Measurements from ENCODE around the gene LONP2. TPM values are rescaled to one million over a fixed set of nuclear protein-coding genes. Genes with fewer than 3 reads are reported as not detected.

LONP2 gene
- total RNA-seq, 1 experiment from 2014 or later: 46.8 TPM

DNA sequence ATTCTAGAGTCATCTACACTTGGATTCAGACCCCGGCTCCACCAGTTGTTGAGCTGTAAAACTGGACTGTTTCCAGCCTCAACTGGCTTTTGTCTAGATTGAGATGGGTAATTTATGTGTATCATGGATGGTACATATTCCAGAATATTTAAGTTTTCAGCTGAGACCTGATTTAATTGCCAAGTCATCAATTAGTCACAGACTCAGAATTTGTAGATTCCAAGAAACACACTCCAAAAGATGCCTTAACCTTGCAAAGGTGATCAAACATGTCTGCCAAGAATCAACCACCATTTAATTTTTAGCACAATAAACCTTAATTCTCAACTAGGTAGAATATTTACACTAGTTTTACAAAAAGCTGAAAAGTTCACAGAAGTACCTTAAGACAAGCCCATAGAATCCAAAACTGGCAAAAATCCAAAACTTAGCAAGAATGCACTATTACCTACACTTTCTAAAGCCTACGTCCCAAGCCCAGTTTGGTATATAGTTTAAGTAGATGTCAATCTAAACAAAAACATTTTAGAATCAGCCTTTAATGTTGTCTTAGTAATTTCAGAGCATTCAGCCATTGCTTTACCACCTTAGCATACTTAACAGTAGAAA is 123.4 kb downstream of the LONP2 start:
- Histone ChIP-seq H3K27ac (ENCODE audit: low read depth, low read length) (peak overlapping the region; percentile 51; the same call in 1 of the 2 replicates), H3K9me2 (ENCODE audit: insufficient read depth) (no peaks in the 10 kb centered on the region), H3K4me3 (replicated peaks in 1 of 2; ENCODE audit: low read depth in 1 of 2, low read length in 2 of 2) (no peak overlapping the region), H2AFZ (ENCODE audit: low read depth, low read length, poor library complexity, severe bottlenecking) (no peak overlapping the region), H3K4me2 (ENCODE audit: low read length) (peak overlapping the region; percentile 94), H3K9me3 (ENCODE audit: control insufficient read depth in 1 of 2, insufficient read depth in 1 of 2, low read depth in 1 of 2, low read length in 2 of 2) (no peaks in the 10 kb centered on the region), H4K20me1 (ENCODE audit: insufficient read depth) (peaks cover 4% of the 10 kb centered on the region; the same call in 1 of the 2 replicates), H3K4me1 (ENCODE audit: control insufficient read depth in 1 of 2, insufficient read depth in 2 of 2, low read length in 2 of 2) (peaks cover 33 to 37% of the 10 kb centered on the region in 2 experiments), H3K9ac (ENCODE audit: low read length) (peak overlapping the region; percentile 21; the same call in 1 of the 2 replicates), H3K36me3 (ENCODE audit: control insufficient read depth in 1 of 2, insufficient read depth in 2 of 2, low read length in 2 of 2) (no peaks in the 10 kb centered on the region), H3K79me2 (ENCODE audit: insufficient read depth, low read length) (peaks cover 96% of the 10 kb centered on the region), H3K27me3 (ENCODE audit: insufficient read depth, low read length) (no peaks in the 10 kb centered on the region)
- ChIA-PET POLR2A (no interaction called here), RAD21 (ENCODE audit: low non-redundant PET in 1 of 2, low total read pairs in 2 of 2, uncharacterized antibody in 2 of 2, unreplicated experiment in 2 of 2) (interaction anchor here in 1 of 2 experiments (0.6 kb wide), 1 partner anchor 256 kb away, joined by 4 read pairs; no protein-coding TSS in a partner anchor), CTCF (no interaction called here)
- DNase-seq (ENCODE audit: low read depth, low spot score) (no peak), ATAC-seq (no peak)
- TF ChIP-seq FOSL1 (IDR thresholded peaks at IDR 0.05; ENCODE audit: low read depth): peak; percentile 28; the same call in 1 of the 2 replicates
- no peak for TF ChIP-seq TCF7L2 (IDR thresholded peaks at IDR 0.05; ENCODE audit: borderline replicate concordance, extremely low read depth, insufficient read depth, insufficient read length)
- no peak for TF ChIP-seq ZNF274 (IDR thresholded peaks at IDR 0.05; ENCODE audit: low read depth, low read length)
- intact Hi-C loops (cut with micrococcal nuclease): no loop called here
- BruUV-seq (replicated peaks): no TSS peak

DNA sequence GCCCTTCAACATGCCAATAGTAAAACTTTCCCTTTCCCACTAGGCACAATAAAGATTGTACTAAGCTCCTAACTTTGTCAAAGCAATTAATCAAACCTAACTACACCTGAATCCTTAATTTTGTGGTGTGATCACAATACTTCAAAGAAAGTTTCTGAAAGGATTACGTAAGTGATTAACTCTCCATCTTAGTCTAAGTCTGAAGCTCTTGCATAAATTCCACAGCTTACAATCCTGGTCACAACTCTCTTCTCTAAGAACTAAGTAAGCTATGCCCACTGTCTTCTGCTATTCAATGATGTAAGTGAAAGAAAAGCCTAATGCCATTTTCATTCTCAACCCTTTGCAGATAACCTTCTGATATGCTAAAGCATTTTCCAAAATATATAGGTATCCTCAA is 125.7 kb downstream of the LONP2 start:
- Histone ChIP-seq H2AFZ (ENCODE audit: low read depth, low read length, poor library complexity, severe bottlenecking) (no peak overlapping the region), H3K4me1 (ENCODE audit: control insufficient read depth in 1 of 2, insufficient read depth in 2 of 2, low read length in 2 of 2) (peaks cover 33 to 37% of the 10 kb centered on the region in 2 experiments), H3K79me2 (ENCODE audit: insufficient read depth, low read length) (peaks cover 97% of the 10 kb centered on the region), H3K9ac (ENCODE audit: low read length) (no peak overlapping the region), H3K4me2 (ENCODE audit: low read length) (no peak overlapping the region), H3K27me3 (ENCODE audit: insufficient read depth, low read length) (no peaks in the 10 kb centered on the region), H3K27ac (ENCODE audit: low read depth, low read length) (no peak overlapping the region), H3K4me3 (replicated peaks in 1 of 2; ENCODE audit: low read depth in 1 of 2, low read length in 2 of 2) (no peak overlapping the region), H3K36me3 (ENCODE audit: control insufficient read depth in 1 of 2, insufficient read depth in 2 of 2, low read length in 2 of 2) (no peaks in the 10 kb centered on the region), H3K9me2 (ENCODE audit: insufficient read depth) (no peaks in the 10 kb centered on the region), H3K9me3 (ENCODE audit: control insufficient read depth in 1 of 2, insufficient read depth in 1 of 2, low read depth in 1 of 2, low read length in 2 of 2) (no peaks in the 10 kb centered on the region), H4K20me1 (ENCODE audit: insufficient read depth) (peaks cover 4% of the 10 kb centered on the region; the same call in 1 of the 2 replicates)
- DNase-seq (ENCODE audit: low read depth, low spot score): no peak
- ATAC-seq: no peak
- BruUV-seq (replicated peaks): no TSS peak
- TF ChIP-seq EGR1 (IDR thresholded peaks at IDR 0.05; ENCODE audit: low read depth): no peak
- no peak for TF ChIP-seq RAD21 (IDR thresholded peaks at IDR 0.05; ENCODE audit: low read depth)
- no peak for TF ChIP-seq ELF1 (IDR thresholded peaks at IDR 0.05; ENCODE audit: borderline replicate concordance, low read depth)
- TF ChIP-seq, protein P1, sequence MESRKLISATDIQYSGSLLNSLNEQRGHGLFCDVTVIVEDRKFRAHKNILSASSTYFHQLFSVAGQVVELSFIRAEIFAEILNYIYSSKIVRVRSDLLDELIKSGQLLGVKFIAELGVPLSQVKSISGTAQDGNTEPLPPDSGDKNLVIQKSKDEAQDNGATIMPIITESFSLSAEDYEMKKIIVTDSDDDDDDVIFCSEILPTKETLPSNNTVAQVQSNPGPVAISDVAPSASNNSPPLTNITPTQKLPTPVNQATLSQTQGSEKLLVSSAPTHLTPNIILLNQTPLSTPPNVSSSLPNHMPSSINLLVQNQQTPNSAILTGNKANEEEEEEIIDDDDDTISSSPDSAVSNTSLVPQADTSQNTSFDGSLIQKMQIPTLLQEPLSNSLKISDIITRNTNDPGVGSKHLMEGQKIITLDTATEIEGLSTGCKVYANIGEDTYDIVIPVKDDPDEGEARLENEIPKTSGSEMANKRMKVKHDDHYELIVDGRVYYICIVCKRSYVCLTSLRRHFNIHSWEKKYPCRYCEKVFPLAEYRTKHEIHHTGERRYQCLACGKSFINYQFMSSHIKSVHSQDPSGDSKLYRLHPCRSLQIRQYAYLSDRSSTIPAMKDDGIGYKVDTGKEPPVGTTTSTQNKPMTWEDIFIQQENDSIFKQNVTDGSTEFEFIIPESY (IDR thresholded peaks at IDR 0.05; ENCODE audit: extremely low read depth, insufficient replicate concordance, low read length): no peak
- no peak for TF ChIP-seq ZFX (IDR thresholded peaks at IDR 0.05)
- TF ChIP-seq FOSL1 (IDR thresholded peaks at IDR 0.05; ENCODE audit: low read depth): no peak
- TF ChIP-seq, protein P2, sequence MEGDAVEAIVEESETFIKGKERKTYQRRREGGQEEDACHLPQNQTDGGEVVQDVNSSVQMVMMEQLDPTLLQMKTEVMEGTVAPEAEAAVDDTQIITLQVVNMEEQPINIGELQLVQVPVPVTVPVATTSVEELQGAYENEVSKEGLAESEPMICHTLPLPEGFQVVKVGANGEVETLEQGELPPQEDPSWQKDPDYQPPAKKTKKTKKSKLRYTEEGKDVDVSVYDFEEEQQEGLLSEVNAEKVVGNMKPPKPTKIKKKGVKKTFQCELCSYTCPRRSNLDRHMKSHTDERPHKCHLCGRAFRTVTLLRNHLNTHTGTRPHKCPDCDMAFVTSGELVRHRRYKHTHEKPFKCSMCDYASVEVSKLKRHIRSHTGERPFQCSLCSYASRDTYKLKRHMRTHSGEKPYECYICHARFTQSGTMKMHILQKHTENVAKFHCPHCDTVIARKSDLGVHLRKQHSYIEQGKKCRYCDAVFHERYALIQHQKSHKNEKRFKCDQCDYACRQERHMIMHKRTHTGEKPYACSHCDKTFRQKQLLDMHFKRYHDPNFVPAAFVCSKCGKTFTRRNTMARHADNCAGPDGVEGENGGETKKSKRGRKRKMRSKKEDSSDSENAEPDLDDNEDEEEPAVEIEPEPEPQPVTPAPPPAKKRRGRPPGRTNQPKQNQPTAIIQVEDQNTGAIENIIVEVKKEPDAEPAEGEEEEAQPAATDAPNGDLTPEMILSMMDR (IDR thresholded peaks at IDR 0.05 in 2 of 3, conservative IDR thresholded peaks at IDR 0.05 in 1 of 3; ENCODE audit: borderline replicate concordance in 1 of 3, insufficient read depth in 1 of 3, low read depth in 2 of 3, low read length in 2 of 3): no peak
- TF ChIP-seq POLR2A (IDR thresholded peaks at IDR 0.05; ENCODE audit: borderline replicate concordance, extremely low read depth, insufficient read depth, insufficient read length): no peak
- RAD21 ChIA-PET (ENCODE audit: low non-redundant PET in 1 of 2, low total read pairs in 2 of 2, uncharacterized antibody in 2 of 2, unreplicated experiment in 2 of 2): no interaction called here
- CTCF ChIA-PET: no interaction called here
- intact Hi-C loops (cut with micrococcal nuclease): no loop called here
- POLR2A ChIA-PET: no interaction called here

Measured in HCT116 (cell line).